ENCODE results near the gene NDUFAF7. TPM values are rescaled to one million over a fixed set of nuclear protein-coding genes. Genes with fewer than 3 reads are reported as not detected.

NDUFAF7 gene
- total and polyA plus RNA-seq, 9 of the 15 experiments (the other 6 are each of a cell fraction or from before 2014, with no cell fraction given) = 14.9 to 41.6 (median 23.9) TPM

DNA sequence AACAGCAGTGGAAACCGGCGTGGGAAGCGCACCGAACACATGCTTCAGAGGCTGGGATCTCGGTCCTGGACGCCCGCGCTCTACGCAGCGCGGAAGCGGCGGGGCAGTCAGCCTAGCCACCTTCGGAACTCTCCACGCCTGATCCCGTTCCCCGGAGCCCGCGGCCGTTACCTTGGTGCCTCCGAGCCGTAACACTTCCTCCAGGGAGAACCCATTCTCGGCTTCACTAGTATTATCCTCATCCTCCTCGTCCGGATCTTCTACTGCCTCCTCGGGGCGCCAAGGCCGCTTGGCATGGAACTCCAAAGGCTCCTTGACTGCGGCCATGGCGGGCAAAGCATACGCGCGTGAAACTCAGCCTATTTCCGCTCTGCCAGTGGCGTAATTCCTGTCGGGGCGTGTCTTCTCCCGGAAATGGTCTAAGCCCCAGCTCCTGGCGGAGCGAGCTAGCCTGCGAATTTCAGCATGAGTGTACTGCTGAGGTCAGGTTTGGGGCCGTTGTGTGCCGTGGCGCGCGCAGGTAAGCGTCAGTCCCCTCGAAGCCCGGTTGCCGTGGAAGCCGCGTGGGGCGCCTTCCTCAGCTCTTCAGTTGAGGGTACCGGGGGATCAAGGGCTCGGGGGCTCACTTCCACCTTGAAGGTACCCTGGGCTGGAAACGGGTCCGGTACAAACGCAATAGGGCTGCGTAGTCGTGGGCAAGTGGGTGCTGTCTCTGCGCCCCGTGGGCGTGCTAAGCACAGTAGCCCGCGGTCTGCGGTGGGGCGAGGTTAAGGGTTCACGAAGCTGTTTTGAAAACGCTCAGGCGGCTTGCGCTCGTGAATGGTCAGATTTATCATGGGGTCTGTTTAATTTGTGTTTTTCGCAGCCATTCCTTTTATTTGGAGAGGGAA, at the start of gene NDUFAF7, which contains the start of gene CEBPZ (continued):
- TF ChIP-seq EWSR1 (IDR thresholded peaks at IDR 0.05; ENCODE audit: borderline replicate concordance, low read depth, partially characterized antibody) = no peak
- no peak for TF ChIP-seq FOXA1 (IDR thresholded peaks at IDR 0.05; ENCODE audit: borderline replicate concordance)
- no peak for TF ChIP-seq CREBBP (IDR thresholded peaks at IDR 0.05; ENCODE audit: low read depth, low read length)
- no peak for TF ChIP-seq HDAC8 (tag; IDR thresholded peaks at IDR 0.05)
- TF ChIP-seq NCOA6 (IDR thresholded peaks at IDR 0.05) = no peak
- no peak for TF ChIP-seq ZNF41 (CRISPR knock-in tag; conservative IDR thresholded peaks at IDR 0.05)
- TF ChIP-seq BACH1 (tag; IDR thresholded peaks at IDR 0.05) = no peak
- 0 out of 2 replicates have a peak, but pooled peaks have one; percentile 5 for TF ChIP-seq ARID1B (IDR thresholded peaks at IDR 0.05)
- no peak for TF ChIP-seq NFIX (CRISPR knock-in tag; IDR thresholded peaks at IDR 0.05; ENCODE audit: low read depth)
- TF ChIP-seq SRSF9 (IDR thresholded peaks at IDR 0.05; ENCODE audit: borderline replicate concordance, low read depth, low read length) = no peak
- TF ChIP-seq, protein P1, sequence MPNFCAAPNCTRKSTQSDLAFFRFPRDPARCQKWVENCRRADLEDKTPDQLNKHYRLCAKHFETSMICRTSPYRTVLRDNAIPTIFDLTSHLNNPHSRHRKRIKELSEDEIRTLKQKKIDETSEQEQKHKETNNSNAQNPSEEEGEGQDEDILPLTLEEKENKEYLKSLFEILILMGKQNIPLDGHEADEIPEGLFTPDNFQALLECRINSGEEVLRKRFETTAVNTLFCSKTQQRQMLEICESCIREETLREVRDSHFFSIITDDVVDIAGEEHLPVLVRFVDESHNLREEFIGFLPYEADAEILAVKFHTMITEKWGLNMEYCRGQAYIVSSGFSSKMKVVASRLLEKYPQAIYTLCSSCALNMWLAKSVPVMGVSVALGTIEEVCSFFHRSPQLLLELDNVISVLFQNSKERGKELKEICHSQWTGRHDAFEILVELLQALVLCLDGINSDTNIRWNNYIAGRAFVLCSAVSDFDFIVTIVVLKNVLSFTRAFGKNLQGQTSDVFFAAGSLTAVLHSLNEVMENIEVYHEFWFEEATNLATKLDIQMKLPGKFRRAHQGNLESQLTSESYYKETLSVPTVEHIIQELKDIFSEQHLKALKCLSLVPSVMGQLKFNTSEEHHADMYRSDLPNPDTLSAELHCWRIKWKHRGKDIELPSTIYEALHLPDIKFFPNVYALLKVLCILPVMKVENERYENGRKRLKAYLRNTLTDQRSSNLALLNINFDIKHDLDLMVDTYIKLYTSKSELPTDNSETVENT (CRISPR knock-in tag; IDR thresholded peaks at IDR 0.05) = no peak
- TF ChIP-seq ZFX (CRISPR knock-in tag; IDR thresholded peaks at IDR 0.05) = peak; percentile 73
- peak; percentile 31; the same call in 1 of the 2 replicates for TF ChIP-seq SOX6 (IDR thresholded peaks at IDR 0.05)
- TF ChIP-seq HMG20A (CRISPR knock-in tag; conservative IDR thresholded peaks at IDR 0.05) = no peak
- no peak for TF ChIP-seq ZBTB8A (IDR thresholded peaks at IDR 0.05; ENCODE audit: partially characterized antibody)
- peak; percentile 68; the same call in 1 of the 2 replicates for TF ChIP-seq ELF2 (CRISPR knock-in tag; IDR thresholded peaks at IDR 0.05)
- TF ChIP-seq EZH2 (IDR thresholded peaks at IDR 0.05; ENCODE audit: borderline replicate concordance, low read depth, low read length) = no peak
- TF ChIP-seq JUND (IDR thresholded peaks at IDR 0.05; ENCODE audit: borderline replicate concordance, low read depth, low read length) = peak; percentile 56; the same call in 1 of the 2 replicates
- peak; percentile 38; the same call in 1 of the 3 replicates for TF ChIP-seq JUND (tag; IDR thresholded peaks at IDR 0.05; ENCODE audit: borderline replicate concordance, low read depth, low read length)
- no peak for TF ChIP-seq TRIM28 (IDR thresholded peaks at IDR 0.05)
- TF ChIP-seq TEAD1 (CRISPR knock-in tag; IDR thresholded peaks at IDR 0.05) = peak in 1 of 2 experiments; percentile 69; a peak in 1 of 4 replicates
- TF ChIP-seq OTX1 (CRISPR knock-in tag; IDR thresholded peaks at IDR 0.05) = no peak
- no peak for TF ChIP-seq ZKSCAN3 (CRISPR knock-in tag; IDR thresholded peaks at IDR 0.05)
- no peak for TF ChIP-seq U2AF1 (optimal IDR thresholded peaks at IDR 0.05; ENCODE audit: low read depth, low read length)
- TF ChIP-seq ZNF436 (CRISPR knock-in tag; IDR thresholded peaks at IDR 0.05) = no peak
- TF ChIP-seq ZNF134 (CRISPR knock-in tag; conservative IDR thresholded peaks at IDR 0.05) = no peak
- TF ChIP-seq RFX7 (CRISPR knock-in tag; IDR thresholded peaks at IDR 0.05) = no peak

Data from K562 (cell line).